PC-9 (cell line): ENCODE results near the gene NCSTN. TPM values are rescaled to one million over a fixed set of nuclear protein-coding genes. Genes with fewer than 3 reads are reported as not detected.

Source experiments
- BruUV-seq: library from RNA; stranded (reverse); fragments of 400-500 nt; replicated peaks from 2 replicates; lab custom pipeline; 2021; lab: Mats Ljungman, UMichigan
- CTCF ChIA-PET: fragments of 300-600 bp; sonication (Branson Sonifier 250); formaldehyde crosslinking; loops from one replicate; lab custom pipeline; 2022; ENCODE audit warnings: antibody characterized with exemption; lab: Charles Lee
- POLR2A ChIA-PET: fragments of 300-600 bp; sonication (Branson Sonifier 250); formaldehyde crosslinking; loops from one replicate; lab custom pipeline; 2022; ENCODE audit warnings: antibody characterized with exemption; ENCODE audit not compliant: unreplicated experiment; lab: Charles Lee
- DNase-seq, 2 experiments: peaks; one replicate each; pipeline versions ENCODE4 v3.0.0 to v3.0.0-alpha.2; 2015 to 2022; ENCODE audit warnings: mixed read lengths in 1 of 2
- H2AFZ ChIP-seq: fragments of 200-600 bp; sonication (generic); 2 replicates; pipeline ENCODE4 v1.8.1; 2017; ENCODE audit warnings: antibody characterized with exemption
- H3F3A ChIP-seq: fragments of 200-600 bp; sonication (generic); 2 replicates; pipeline ENCODE4 v1.8.1; 2017; ENCODE audit warnings: antibody characterized with exemption, mild to moderate bottlenecking, low read depth; ENCODE audit not compliant: insufficient read depth
- H3K27ac ChIP-seq: fragments of 200-600 bp; sonication (generic); 2 replicates; pipeline ENCODE4 v1.6.1; 2016; ENCODE audit warnings: mixed run types
- H3K27me3 ChIP-seq: fragments of 200-600 bp; sonication (generic); 2 replicates; pipeline ENCODE4 v1.6.1; 2016; ENCODE audit warnings: low read depth, mixed run types; ENCODE audit not compliant: insufficient read depth
- H3K36me3 ChIP-seq: fragments of 200-600 bp; sonication (generic); 2 replicates; pipeline ENCODE4 v1.6.1; 2016; ENCODE audit warnings: low read depth, mixed run types
- H3K4me1 ChIP-seq: fragments of 200-600 bp; sonication (generic); replicated peaks from 2 replicates; pipeline ENCODE4 v1.6.1; 2016; ENCODE audit warnings: mixed run types; ENCODE audit not compliant: insufficient read depth
- H3K4me2 ChIP-seq: fragments of 200-600 bp; sonication (generic); 2 replicates; pipeline ENCODE4 v1.6.1; 2017; ENCODE audit warnings: mixed run types
- H3K4me3 ChIP-seq: fragments of 200-600 bp; sonication (generic); 2 replicates; pipeline ENCODE4 v1.6.1; 2016; ENCODE audit warnings: mixed run types
- H3K79me2 ChIP-seq: fragments of 200-600 bp; sonication (generic); 2 replicates; pipeline ENCODE4 v1.6.1; 2017; ENCODE audit warnings: low read depth, mixed run types
- H3K9me2 ChIP-seq: fragments of 200-600 bp; sonication (generic); 2 replicates; pipeline ENCODE4 v1.8.1; 2017; ENCODE audit warnings: mild to moderate bottlenecking; ENCODE audit not compliant: insufficient read depth
- H3K9me3 ChIP-seq: fragments of 200-600 bp; sonication (generic); 2 replicates; pipeline ENCODE4 v1.8.1; 2016; ENCODE audit warnings: low read depth; ENCODE audit not compliant: insufficient read depth
- H4K20me1 ChIP-seq: fragments of 200-600 bp; sonication (generic); 2 replicates; pipeline ENCODE4 v1.8.1; 2017; ENCODE audit not compliant: insufficient read depth
- CTCF ChIP-seq: fragments of 200-600 bp; sonication (generic); conservative IDR thresholded peaks from 2 replicates; pipeline ENCODE4 v1.6.1; 2017; ENCODE audit warnings: mixed run types, antibody characterized with exemption, mild to moderate bottlenecking, moderate library complexity
- EZH2 ChIP-seq: fragments of 200-600 bp; sonication (generic); IDR thresholded peaks from 2 replicates; pipeline ENCODE4 v1.8.0; 2017; ENCODE audit warnings: antibody characterized with exemption, low read depth
- intact Hi-C: fragments of 100-400 bp; cut with micrococcal nuclease; formaldehyde crosslinking; loops from one replicate; pipeline ENCODE4 v1.10.0; 2022; ENCODE audit not compliant: unreplicated experiment
- total RNA-seq: library from RNA; stranded (reverse); gene quantifications from 2 replicates; pipeline ENCODE4 v1.2.3, GENCODE V29; 2021

NCSTN gene
- total RNA-seq, 1 experiment from 2014 or later = 55.8 TPM

- peaks cover 15% of the 10 kb centered on the region for H3K4me1 ChIP-seq
- H2AFZ ChIP-seq = no peak overlapping the region
- no peak overlapping the region for H3K27ac ChIP-seq
- H3K9me2 ChIP-seq = no peaks in the 10 kb centered on the region
- peaks cover 13% of the 10 kb centered on the region for H4K20me1 ChIP-seq
- no peak overlapping the region for H3K4me3 ChIP-seq
- ChIA-PET CTCF (no interaction called here), POLR2A (no interaction called here)
- no peak for DNase-seq
- peaks cover 22% of the 10 kb centered on the region for H3K36me3 ChIP-seq
- no peak overlapping the region for H3K4me2 ChIP-seq
- peaks cover 60% of the 10 kb centered on the region for H3K79me2 ChIP-seq
- no peaks in the 10 kb centered on the region for H3K27me3 ChIP-seq
- TF ChIP-seq EZH2 = no peak
- no peak for TF ChIP-seq CTCF
- H3K9me3 ChIP-seq = no peaks in the 10 kb centered on the region
- no peaks in the 10 kb centered on the region; the same call in 1 of the 2 replicates for H3F3A ChIP-seq
- intact Hi-C loops = no loop called here
- BruUV-seq = no TSS peak
Observed at GRCh38 chr1:160340146-160340545, 3.0 kb upstream of the NCSTN start.

- H3K4me2 ChIP-seq = peak overlapping the region; percentile 90
Observed at GRCh38 chr1:160340866-160341265, 2.3 kb upstream of the NCSTN start.

GRCh38 chr1:160342526-160342925 lies 657 bp upstream of the NCSTN start:
- no peak for TF ChIP-seq EZH2
- TF ChIP-seq CTCF = no peak

More at GRCh38 chr1:160340866-160341265, 2.3 kb upstream of the NCSTN start:
- Histone ChIP-seq H3K4me3 (no peak overlapping the region), H4K20me1 (peaks cover 13% of the 10 kb centered on the region), H2AFZ (no peak overlapping the region), H3K4me1 (peaks cover 15% of the 10 kb centered on the region), H3K36me3 (peaks cover 22% of the 10 kb centered on the region), H3K27ac (no peak overlapping the region), H3K27me3 (no peaks in the 10 kb centered on the region), H3K9me3 (no peaks in the 10 kb centered on the region), H3K9me2 (no peaks in the 10 kb centered on the region), H3K79me2 (peaks cover 60% of the 10 kb centered on the region), H3F3A (no peaks in the 10 kb centered on the region; the same call in 1 of the 2 replicates)
- TF ChIP-seq EZH2 (no peak), CTCF (no peak)
- intact Hi-C loops = no loop called here
- no peak for DNase-seq
- no TSS peak for BruUV-seq
- ChIA-PET POLR2A (no interaction called here), CTCF (no interaction called here)

More at GRCh38 chr1:160342526-160342925, 657 bp upstream of the NCSTN start:
- Histone ChIP-seq H3K27ac (peak overlapping the region; percentile 41), H3K36me3 (peaks cover 22% of the 10 kb centered on the region), H4K20me1 (peaks cover 8% of the 10 kb centered on the region), H3K4me3 (peak overlapping the region; percentile 88), H3K27me3 (no peaks in the 10 kb centered on the region), H3K9me3 (no peaks in the 10 kb centered on the region), H3K4me2 (peak overlapping the region; percentile 90), H3K9me2 (no peaks in the 10 kb centered on the region), H3F3A (no peaks in the 10 kb centered on the region; the same call in 1 of the 2 replicates), H2AFZ (peak overlapping the region; percentile 93), H3K4me1 (peaks cover 15% of the 10 kb centered on the region), H3K79me2 (peaks cover 60% of the 10 kb centered on the region)
- ChIA-PET POLR2A (no interaction called here), CTCF (no interaction called here)
- TSS peak; percentile 82 for BruUV-seq
- intact Hi-C loops = loop anchor here (1.0 kb wide), 1 partner anchor 74 kb away; no protein-coding TSS in a partner anchor
- no peak for DNase-seq
